NCI-H82 treated with DMSO at 0.1 percent for 48 hours (cell line): ENCODE data around the gene RHOBTB3.
"Not testable (repeated sequence)": the region's sequence is repeated elsewhere in the genome, so short reads cannot be mapped to it uniquely, and the experiment has no call there.

Experiments
- DNase-seq: peaks from one replicate; lab custom pipeline; 2025; ENCODE audit not compliant: unreplicated experiment; lab: John Stamatoyannopoulos, UW

RHOBTB3 gene

DNA sequence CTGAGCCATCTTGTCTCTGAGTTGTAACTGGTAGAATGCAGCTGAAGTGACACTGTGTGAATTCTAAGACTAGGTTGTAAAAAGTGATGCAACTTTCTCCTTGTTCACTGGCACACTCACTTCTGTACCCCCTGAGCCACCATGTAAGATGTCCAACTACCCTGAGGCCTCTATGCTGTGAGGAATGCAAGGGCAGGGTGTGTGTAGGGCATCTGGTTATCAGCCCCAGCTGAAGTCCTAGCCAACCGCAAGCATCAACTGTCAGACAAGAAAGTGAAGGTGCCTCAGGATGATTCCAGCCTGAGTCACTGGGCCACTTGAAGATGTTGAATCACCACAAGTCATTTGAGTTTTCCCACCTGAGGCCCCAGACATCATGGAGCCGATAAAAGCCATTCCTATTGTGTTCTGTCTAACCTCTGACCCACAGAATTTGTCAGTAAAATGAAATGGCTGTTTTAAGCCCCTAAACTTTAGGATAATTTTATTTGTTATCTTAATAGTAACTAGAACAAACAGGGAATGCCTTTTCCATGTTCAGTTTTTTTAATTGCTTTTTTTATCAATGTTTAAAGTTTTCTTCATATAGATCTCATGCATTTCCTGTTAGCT is 18.7 kb upstream of the RHOBTB3 start:
- DNase-seq: no peak

DNA sequence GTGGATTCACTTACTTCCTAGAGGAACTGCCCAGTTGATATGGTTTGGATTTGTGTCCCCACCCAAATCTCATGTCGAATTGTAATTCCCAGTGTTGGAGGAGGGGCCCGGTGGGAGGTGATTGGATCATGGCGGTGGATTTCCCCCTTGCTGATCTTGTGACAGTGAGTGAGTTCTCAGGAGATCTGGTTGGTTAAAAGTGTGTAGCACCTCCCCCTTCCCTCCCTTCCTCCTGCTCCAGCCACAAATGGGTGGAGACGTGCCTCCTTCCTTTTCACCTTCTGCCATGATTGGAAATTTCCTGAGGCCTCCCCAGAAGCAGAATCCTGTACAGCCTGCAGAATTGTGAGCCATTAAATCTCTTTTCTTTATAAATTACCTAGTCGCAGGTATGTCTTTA is 17.9 kb upstream of the RHOBTB3 start:
- DNase-seq: not testable (repeated sequence)

DNA sequence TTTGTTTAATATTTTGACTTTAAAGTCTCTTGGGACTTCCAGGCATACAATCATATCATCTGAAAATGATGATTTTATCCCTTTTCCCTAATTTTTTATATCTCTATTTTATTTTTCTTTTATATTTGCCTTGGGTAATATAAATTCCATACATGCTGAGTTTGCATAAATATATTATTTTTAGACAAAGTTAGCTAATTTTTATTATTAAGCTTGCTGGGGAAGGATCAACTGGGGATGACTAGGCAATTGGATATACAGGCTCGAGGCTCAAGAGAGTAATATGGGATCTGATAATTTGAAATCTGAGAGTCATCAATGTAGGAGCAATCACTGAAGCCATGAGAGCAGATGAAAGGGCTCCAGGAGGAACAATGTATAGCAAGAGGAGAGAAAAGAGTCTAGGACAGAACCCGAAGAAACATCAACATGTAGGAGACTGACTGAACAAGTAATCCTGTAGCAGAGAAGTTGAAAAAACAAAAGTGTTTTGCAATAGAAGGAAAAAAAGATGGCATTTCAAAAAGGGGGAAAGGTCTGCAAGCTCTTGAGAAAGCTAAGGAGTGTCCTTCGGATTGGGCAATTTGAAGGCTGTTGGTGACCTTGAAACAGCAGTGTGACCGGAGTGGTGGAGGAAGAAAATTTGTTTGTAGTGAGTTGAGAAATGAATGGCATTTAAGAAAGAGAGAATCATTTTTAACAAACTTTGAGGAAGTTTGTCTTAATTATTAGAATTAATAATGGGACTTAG is 17.0 kb upstream of the RHOBTB3 start:
- no peak for DNase-seq

DNA sequence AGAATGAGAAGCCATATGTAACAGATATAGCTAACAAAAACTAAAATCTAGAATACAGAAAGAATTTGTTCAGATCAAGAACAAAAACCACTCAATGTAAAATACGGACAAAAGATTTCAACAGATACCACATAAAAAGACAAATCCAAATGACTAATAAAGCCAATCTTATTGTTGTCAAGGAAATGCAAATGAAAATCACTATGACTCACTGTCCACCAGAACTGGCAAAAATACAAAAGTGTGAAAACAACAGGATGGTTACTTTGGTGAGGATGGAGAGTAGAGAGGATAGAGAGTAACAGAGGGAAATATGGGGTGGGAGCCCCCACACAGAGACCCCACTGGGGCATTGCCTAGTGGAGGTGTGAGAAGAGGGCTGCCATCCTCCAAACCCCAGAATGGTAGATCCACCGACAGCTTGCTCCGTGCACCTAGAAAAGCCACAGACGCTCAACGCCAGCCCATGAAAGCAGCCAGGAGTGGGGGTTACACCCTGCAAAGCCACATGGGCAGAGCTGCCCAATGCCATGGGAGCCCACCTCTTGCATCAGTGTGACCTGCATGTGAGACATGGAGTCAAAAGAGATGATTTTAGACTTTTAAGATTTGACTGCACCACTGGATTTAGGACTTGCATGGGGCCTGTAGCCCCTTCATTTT is 15.2 kb upstream of the RHOBTB3 start:
- no peak for DNase-seq

DNA sequence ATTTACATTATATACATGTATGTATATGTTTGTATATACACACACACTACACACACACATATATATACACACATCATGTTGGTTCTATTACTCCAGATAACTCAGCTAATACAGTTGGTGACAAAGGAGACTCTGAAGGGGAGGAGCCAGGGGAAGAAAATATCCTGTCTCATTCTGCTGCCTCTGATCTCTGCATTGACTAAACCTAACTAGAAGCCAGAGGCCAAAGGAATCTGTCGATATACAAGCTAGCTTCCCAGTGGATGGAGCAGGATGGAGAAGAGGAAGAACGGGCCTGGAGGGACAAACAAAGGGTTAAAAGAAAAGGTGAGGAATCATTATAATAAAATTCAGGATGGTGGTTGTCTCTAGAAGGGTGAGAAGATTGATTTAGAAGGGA is 13.7 kb upstream of the RHOBTB3 start:
- DNase-seq: no peak

DNA sequence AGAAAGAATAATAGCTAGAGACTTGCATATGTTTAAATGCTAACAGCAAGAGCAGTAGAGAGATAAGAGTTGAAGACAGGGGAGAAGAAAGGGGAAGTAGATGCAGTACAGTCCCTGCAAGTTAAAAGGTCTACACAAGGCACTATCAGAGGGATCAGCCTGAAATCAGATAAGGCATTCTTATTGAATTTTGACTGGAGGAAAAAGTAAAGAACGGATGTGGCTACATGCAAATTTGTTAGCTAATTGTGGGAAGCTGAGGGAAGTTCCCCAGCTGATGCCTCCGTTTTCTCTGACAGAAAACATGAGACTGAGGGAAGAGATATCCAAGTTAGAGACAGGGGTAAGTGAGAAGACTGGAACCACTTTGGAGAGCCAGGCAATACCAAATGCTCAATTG is 12.9 kb upstream of the RHOBTB3 start:
- no peak for DNase-seq

DNA sequence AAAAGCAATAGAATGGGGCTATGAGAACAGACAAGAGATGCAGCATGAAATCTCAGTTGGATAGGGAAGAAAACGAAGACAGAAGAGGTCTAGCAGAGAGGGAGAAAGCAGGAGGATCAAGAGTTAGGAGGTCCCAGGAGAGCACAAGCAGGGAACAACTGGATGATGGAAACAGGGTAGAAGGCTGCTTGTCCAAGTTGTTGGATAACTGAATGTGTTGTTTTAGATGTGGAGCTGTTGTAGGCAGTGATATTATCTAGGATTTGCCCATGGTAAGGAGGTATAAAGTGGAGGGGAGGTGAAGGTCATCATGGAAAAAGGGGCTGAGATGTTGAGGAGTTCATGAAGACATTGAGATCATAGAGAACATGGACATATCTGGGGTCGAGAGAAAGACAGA is 12.4 kb upstream of the RHOBTB3 start:
- no peak for DNase-seq

DNA sequence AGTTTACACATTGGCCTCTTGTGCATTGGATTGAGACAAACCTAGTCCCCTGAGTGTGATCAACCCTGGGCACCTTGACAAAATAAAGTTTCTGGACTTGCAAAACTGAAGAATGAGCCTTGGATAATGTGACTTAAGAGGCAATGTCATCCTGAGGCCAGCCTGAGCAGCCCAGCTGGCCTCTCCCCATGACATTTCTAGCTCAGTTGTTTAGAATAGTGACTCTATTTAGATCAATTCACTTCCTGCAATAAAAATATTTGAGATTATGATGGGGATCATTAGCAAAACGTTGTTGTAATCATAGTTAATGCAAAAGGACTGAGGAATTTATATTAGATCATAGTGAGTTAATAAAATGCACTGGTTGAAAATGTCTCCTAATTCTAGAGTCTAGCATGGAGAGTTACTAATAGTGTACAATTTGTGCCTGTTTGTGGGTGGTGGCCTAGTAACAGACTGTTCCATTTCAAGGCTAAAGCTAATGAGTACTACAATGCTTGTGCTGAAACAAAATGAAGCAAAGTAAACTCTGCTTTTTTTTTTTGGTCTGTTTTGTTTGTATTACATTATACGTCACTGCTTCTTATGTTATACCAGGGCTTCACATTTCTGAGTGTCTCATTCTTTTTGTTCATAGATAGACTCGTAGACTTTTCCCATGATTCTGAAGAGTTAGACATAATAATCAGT is 10.9 kb upstream of the RHOBTB3 start:
- DNase-seq: no peak

DNA sequence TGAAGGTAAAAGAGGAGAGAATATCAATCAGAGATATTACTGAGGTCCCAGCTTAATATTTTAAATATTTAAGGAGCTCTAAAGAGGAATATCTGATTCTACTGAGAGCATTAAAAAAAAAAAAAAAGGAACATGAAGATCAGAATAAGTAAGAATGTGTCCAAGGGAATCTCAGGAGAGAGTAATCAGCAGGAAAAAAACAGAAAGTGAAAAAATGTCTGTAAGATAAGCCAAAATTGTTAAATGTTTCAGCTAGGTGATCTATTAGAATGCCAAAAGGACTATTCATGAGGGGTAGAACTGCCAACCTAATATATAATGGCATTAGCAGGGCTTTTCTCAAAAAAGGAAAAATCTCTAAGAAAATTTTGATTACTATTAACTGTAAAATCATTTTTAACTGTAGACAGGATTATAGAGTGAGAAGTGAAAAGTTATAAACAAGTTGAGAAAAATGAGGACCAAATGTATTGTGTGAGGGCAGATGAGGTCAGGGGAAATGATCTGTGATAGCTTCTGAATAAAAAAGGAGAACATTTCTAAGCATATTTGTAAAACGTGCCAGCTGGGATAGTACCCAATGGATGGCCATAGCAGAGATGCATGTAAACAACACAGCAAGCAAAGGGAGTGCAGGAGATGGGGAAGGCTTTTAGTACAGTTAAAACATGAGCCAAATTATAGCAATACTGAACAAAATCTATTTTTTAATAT is 9.4 kb upstream of the RHOBTB3 start:
- no peak for DNase-seq

DNA sequence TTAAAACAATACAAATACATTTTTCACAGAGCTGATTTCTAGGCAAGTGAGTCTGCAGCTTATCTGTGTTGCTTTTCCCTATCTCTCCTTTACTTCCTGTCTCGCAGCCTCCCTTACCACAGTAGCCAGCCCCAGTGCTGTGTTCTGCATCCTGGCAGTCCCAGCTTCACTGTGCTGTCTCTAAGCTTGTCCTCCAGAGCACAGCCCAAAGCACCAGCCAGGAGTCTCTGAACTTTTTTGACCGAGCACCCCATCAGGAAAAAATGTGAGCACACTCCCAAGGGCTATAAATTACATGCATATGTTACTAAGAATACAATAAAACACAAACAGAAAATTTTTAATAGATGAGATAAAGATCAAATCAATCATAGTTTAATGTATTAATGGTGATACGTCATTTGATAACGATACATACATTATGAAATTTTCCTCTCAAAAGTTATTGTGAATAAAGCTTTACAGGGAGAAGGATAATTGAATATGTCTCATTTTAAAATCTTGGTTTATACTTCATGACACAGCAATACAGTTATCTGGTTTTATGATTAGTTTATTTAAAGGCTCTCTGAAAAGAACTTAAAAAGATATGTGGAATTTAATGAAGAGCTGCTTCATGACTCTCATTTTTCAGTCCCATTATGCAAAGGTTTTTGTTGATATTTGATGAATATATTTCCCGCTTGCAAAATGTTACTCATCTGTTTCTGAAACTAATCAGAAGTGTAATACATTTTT is 7.3 kb upstream of the RHOBTB3 start:
- no peak for DNase-seq

DNA sequence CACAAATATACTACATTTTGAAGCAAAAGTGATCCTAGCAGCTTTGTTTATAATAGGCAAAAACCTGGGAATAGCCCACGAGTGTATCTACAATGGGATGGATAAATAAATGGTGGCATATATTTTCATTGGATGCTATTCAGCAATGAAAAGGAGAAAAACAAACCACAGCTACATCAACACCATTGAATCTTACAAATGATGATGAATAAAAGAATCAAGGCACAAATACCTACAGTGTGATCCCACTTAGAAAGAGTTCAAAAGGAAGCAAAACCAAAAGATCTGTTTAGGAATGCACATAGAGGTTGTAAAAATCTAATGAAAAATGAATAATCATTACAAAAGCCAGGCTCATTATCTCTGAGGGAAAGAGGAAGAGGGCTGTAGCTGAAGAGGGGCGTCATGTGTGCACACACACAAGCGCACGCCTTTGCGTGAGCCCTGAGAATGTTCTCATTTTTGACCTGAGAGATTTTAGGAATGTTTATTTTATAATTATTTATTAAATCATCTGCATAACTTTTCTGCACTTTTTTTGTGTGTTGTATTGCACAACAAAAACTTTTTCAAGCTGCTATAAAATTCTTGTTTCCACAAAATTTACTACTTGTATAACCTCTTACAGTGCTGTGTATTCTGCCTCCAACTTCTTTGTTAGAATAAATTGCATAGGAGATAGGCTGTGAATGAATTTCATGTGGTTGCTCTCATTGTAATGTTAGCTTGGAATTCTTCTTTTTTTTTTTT is 5.9 kb upstream of the RHOBTB3 start:
- DNase-seq: no peak

DNA sequence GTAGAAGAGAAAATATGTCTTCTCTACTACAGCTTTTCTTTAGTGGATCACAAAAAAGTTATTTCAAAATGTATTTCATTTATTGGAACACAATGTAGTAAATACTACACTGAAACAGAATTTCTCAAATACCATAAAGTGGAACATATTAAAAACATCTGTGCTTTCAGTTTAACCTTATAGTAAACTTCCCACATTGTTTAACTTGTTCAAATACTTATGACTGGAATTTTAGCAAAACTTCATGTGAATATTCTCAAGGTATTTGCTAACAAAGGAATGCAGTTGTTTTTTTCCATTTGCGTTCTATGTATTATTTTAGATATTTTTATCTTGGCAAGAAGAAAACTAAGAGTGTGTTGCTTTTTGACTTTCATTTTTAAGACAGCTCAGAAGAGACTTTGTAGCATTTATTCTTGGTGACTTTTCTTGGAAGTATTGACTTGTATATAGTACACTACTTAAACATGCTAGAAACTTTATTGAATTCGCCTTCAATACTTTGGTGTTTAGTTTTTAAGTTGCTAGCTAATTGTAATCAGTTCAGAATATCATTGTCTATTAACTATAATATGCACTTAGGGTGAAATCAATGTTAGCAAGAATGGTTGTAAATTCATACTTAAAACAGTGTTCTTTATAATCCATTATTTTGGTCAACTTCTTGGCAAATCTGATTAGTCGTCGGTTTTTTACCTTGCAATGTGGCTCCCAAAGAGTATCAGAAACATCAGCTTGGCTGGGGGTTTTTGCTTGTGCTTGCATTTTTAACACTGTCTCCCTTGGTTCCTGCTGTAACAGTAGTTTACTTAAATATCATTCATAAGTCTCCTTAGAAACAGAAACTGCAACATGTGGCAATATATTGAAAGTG is 5.0 kb upstream of the RHOBTB3 start:
- DNase-seq: no peak

DNA sequence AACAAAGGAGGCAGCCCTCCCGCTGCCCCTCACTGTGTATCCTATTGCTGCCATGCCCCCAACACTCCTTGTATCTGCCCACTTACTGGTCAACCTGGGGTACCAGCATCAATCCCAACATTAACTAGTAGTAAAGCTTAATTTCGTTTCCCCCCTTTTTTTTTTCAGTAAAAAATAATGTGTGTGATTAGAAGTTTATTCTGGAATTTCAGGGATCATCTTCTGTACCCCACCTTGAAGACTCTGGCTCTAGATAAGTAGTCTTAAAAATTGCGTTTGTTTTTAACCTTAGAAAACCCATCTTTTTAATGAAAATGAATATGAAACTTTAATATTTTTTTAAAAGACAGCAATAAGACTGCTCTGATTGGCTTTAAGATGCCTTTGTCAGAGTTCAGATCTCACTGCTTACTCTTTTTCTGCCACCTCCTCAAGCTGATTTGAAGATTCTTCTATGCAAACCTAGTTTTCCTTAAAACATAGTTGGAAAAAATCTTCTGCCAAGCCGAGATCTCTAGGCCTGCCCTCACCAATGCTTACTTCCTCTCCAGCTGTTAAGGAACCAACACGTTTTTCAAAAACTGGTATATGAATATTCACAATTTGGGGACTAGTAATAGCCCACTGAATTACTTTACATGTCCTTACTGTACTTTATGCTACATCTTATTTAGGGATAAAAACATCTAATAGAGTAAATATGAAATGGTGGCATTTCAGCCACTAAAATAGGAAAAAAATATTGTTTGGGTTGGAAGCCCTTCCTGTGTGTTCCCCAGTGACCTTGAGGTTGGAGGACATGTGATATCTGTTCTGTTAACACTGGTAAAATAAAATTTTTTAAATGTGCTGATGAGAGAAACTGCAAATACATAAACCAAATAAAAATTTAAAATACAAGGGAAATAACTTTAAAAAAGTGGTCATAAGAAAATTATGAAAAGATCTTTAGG is 4.0 kb upstream of the RHOBTB3 start:
- no peak for DNase-seq

DNA sequence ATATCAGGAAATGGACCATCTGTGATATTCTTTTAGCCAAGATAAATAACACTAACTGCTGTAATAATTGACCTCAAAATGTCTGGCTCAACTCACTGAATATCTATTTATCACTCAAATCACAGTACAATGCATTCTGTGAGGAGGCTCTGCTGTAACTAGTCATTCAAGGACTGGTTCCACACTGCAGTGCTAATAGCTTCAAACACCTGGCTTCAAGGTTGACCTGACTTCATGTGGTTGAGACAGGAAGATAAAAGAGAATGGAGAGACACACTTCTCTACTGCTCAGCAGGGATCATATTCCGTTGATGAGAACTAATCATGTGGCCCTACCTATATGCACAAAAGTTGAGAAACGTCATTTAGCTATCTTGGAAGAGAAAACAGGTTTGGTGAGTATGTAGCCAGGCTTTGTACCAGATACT is 3.4 kb upstream of the RHOBTB3 start:
- DNase-seq: no peak

DNA sequence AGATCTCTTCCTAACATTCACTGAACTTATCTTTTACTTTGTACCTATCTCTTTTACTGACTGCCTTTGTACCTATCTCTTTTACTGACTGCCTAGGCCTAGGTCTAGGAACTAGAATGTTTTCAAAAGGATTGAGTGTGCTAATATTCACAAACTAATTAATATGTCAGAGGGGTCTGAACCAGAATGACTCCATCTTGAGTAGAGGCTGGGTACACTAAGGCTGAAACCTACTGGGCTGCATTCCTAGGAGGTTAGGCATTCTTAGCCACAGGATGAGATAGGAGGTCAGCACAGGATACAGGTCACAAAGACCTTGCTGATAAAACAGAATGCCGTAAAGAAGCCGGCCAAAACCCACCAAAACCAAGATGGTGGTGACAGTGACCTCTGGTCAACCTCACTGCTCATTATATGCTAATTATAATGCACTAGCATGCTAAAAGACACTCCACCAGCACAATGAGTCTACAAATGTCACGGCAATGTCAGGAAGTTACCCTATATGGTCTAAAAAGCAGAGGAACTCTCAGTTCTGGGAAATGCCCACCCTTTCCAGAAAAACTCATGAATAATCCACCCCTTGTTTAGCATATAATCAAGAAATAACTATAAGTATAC is 2.5 kb upstream of the RHOBTB3 start:
- no peak for DNase-seq

DNA sequence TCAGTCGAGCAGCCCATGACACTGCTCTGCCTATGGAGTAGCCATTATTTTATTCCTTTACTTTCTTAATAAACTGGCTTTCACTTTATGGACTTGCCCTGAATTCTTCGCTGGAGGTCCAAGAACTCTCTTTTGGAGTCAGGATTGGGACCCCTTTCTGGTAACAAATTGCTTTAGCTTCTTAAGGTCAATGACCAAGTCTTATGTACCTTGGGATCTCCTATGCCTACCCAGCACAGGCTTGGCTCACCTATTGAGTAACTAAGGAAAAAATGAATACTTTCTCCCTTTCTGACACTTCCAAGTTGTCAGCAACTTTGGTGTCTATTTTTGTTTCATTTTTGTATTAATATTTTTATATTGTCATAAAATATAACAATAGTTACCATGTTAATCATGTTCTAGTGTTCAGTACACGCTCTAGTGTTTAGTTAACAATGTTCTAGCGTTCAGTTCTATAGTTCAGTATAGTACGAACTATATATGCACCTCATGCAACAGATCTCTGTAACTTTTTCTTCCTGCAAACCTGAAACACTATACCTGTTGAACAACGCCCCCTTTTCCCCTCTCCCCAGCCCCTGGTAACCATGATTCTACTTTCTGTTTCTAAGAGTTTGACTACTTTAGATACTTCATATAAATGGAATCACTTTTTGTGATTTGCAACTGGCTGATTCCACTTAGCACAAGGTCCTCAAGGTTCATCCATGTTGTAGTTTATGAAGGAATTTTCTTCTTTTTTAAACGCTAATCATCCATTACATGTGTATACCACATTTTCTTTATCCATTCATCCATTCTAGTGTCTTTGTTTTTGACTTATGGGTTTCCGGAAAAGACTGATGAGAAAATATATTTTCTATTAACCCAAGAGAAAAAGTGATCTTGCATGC is 1.8 kb upstream of the RHOBTB3 start:
- no peak for DNase-seq
